Hepatic stellate cell (primary cell): Measurements from ENCODE around the gene CIPC.

Experiments used
- DNase-seq: peaks from one replicate; pipeline ENCODE4 v3.0.0; 2011; ENCODE audit warnings: low spot score

CIPC gene

GRCh38 chr14:77071938-77072388 lies 26.1 kb upstream of the CIPC start:
- peak; percentile 32 for DNase-seq

- no peak for DNase-seq
These were observed 23.1 kb upstream of the CIPC start for GRCh38 chr14:77074969-77075368.

- no peak for DNase-seq
These were observed 21.9 kb upstream of the CIPC start for GRCh38 chr14:77076113-77076631.

GRCh38 chr14:77077040-77077439 lies 21.0 kb upstream of the CIPC start:
- no peak for DNase-seq

- no peak for DNase-seq
These were observed 15.7 kb upstream of the CIPC start for GRCh38 chr14:77082356-77082755.

GRCh38 chr14:77083082-77083481 lies 15.0 kb upstream of the CIPC start:
- no peak for DNase-seq

- DNase-seq, result no peak
These were observed 13.1 kb upstream of the CIPC start for GRCh38 chr14:77084985-77085384.

- DNase-seq, result no peak
These were observed 12.5 kb upstream of the CIPC start for GRCh38 chr14:77085538-77085937.

- peak; percentile 42 for DNase-seq
These were observed 11.9 kb upstream of the CIPC start for GRCh38 chr14:77086017-77086727.

- no peak for DNase-seq
These were observed 11.1 kb upstream of the CIPC start for GRCh38 chr14:77086951-77087350.

- no peak for DNase-seq
These were observed 10.4 kb upstream of the CIPC start for GRCh38 chr14:77087631-77088030.

GRCh38 chr14:77088219-77088618 lies 9.8 kb upstream of the CIPC start:
- DNase-seq, result no peak

GRCh38 chr14:77088645-77089044 lies 9.4 kb upstream of the CIPC start:
- no peak for DNase-seq

- no peak for DNase-seq
These were observed 6.5 kb upstream of the CIPC start for GRCh38 chr14:77091518-77091917.

- no peak for DNase-seq
These were observed 5.4 kb upstream of the CIPC start for GRCh38 chr14:77092676-77093075.

- DNase-seq, result peak; percentile 73
These were observed 3.3 kb upstream of the CIPC start for GRCh38 chr14:77094672-77095284.

GRCh38 chr14:77097006-77097699 lies 905 bp upstream of the CIPC start:
- DNase-seq, result no peak

GRCh38 chr14:77098529-77099353 lies 683 bp downstream of the CIPC start:
- DNase-seq, result no peak

GRCh38 chr14:77099425-77100167 lies 1.5 kb downstream of the CIPC start:
- DNase-seq, result peak; percentile 38

GRCh38 chr14:77100961-77101360 lies 2.9 kb downstream of the CIPC start:
- DNase-seq, result no peak

- no peak for DNase-seq
These were observed 4.1 kb downstream of the CIPC start for GRCh38 chr14:77102154-77102553.
